HEK293 (cell line): ENCODE data around the gene RIMS3.

Source experiments
- CTCF ChIA-PET: fragments of 350-600 bp; formaldehyde crosslinking; extraction: SDS; loops from one replicate; lab custom pipeline; 2021; ENCODE audit warnings: antibody characterized with exemption; lab: Yijun Ruan, JAX
- POLR2A ChIA-PET: fragments of 300-600 bp; formaldehyde crosslinking; extraction: SDS; loops from one replicate; lab custom pipeline; 2020; ENCODE audit warnings: antibody characterized with exemption, inconsistent platforms; lab: Yijun Ruan, JAX
- H3K27ac ChIP-seq: fragments of 200-500 bp; sonication (Bioruptor generic); 2 replicates; pipeline ENCODE4 v1.5.1; 2014; ENCODE audit warnings: low read depth, low read length, control low read depth, inconsistent platforms; ENCODE audit errors: extremely low read depth
- H3K36me3 ChIP-seq, 2 experiments: fragments of 200-500 bp in 1 of 2; sonication (Bioruptor generic) in 1 of 2; 1 replicate in 1 of 2; 2 replicates in 1 of 2; pipeline ENCODE4 v1.5.1; 2014 to 2017; ENCODE audit warnings: inconsistent platforms in 2 of 2, low read length in 2 of 2; ENCODE audit not compliant: control insufficient read depth in 2 of 2, insufficient read depth in 1 of 2
- H3K4me1 ChIP-seq: fragments of 200-500 bp; sonication (Bioruptor generic); 2 replicates; pipeline ENCODE4 v1.5.1; 2014; ENCODE audit warnings: mild to moderate bottlenecking, low read length, inconsistent platforms; ENCODE audit not compliant: control insufficient read depth, insufficient read depth
- H3K4me3 ChIP-seq: 2 replicates; pipeline ENCODE4 v1.5.1; 2011; ENCODE audit warnings: low read depth, mild to moderate bottlenecking, control low read depth, low read length, moderate library complexity
- H3K9me3 ChIP-seq: fragments of 200-500 bp; sonication (Bioruptor generic); 2 replicates; pipeline ENCODE4 v1.5.1; 2014; ENCODE audit warnings: low read depth, low read length, inconsistent platforms; ENCODE audit not compliant: control insufficient read depth, insufficient read depth
- GLIS1 ChIP-seq: fragments of 450-650 bp; formaldehyde crosslinking; IDR thresholded peaks from 2 replicates; pipeline ENCODE4 v1.5.1; 2016; ENCODE audit warnings: missing biosample characterization, missing genetic modification characterization
- KLF9 ChIP-seq: fragments of 450-650 bp; formaldehyde crosslinking; IDR thresholded peaks from 2 replicates; pipeline ENCODE4 v1.5.1; 2016; ENCODE audit warnings: missing biosample characterization, missing genetic modification characterization, low read depth
- MZF1 ChIP-seq: fragments of 450-650 bp; formaldehyde crosslinking; IDR thresholded peaks from 2 replicates; pipeline ENCODE4 v1.5.1; 2017; ENCODE audit warnings: missing biosample characterization, missing genetic modification characterization, borderline replicate concordance
- SP7 ChIP-seq: fragments of 450-650 bp; formaldehyde crosslinking; IDR thresholded peaks from 2 replicates; pipeline ENCODE4 v1.5.1; 2016; ENCODE audit warnings: missing biosample characterization, missing genetic modification characterization
- ZBTB17 ChIP-seq: fragments of 450-650 bp; formaldehyde crosslinking; IDR thresholded peaks from 2 replicates; pipeline ENCODE4 v1.5.1; 2016; ENCODE audit warnings: missing biosample characterization, missing genetic modification characterization
- ZFP37 ChIP-seq: fragments of 450-650 bp; formaldehyde crosslinking; IDR thresholded peaks from 2 replicates; pipeline ENCODE4 v1.5.1; 2016; ENCODE audit warnings: missing biosample characterization, missing genetic modification characterization
- ZNF10 ChIP-seq: fragments of 450-650 bp; formaldehyde crosslinking; IDR thresholded peaks from 2 replicates; pipeline ENCODE4 v1.5.1; 2017; ENCODE audit warnings: missing biosample characterization, missing genetic modification characterization
- ZNF112 ChIP-seq: fragments of 450-650 bp; formaldehyde crosslinking; IDR thresholded peaks from 2 replicates; pipeline ENCODE4 v1.5.0; 2017; ENCODE audit warnings: missing biosample characterization, missing genetic modification characterization
- ZNF146 ChIP-seq: fragments of 450-650 bp; formaldehyde crosslinking; IDR thresholded peaks from 2 replicates; pipeline ENCODE4 v1.5.1; 2016; ENCODE audit warnings: missing biosample characterization, missing genetic modification characterization
- ZNF239 ChIP-seq: fragments of 450-650 bp; formaldehyde crosslinking; IDR thresholded peaks from 2 replicates; pipeline ENCODE4 v1.5.1; 2016; ENCODE audit warnings: missing biosample characterization, missing genetic modification characterization
- ZNF274 ChIP-seq, 2 experiments: fragments of 200-500 bp in 1 of 2; fragments of 450-650 bp in 1 of 2; sonication (Bioruptor generic) in 1 of 2; formaldehyde crosslinking in 1 of 2; IDR thresholded peaks; 2 replicates each; pipeline versions ENCODE4 v1.5.1 to v1.6.1; 2014 to 2016; ENCODE audit warnings: borderline replicate concordance in 1 of 2, inconsistent platforms in 1 of 2, low read length in 1 of 2, missing biosample characterization in 1 of 2, missing genetic modification characterization in 1 of 2
- ZNF292 ChIP-seq: fragments of 450-650 bp; formaldehyde crosslinking; IDR thresholded peaks from 2 replicates; pipeline ENCODE4 v1.5.1; 2016; ENCODE audit warnings: low read depth, missing biosample characterization, missing genetic modification characterization, borderline replicate concordance
- ZNF335 ChIP-seq: fragments of 450-650 bp; formaldehyde crosslinking; conservative IDR thresholded peaks from 2 replicates; pipeline ENCODE4 v1.5.1; 2016; ENCODE audit warnings: missing biosample characterization, missing genetic modification characterization
- ZNF48 ChIP-seq: fragments of 450-650 bp; formaldehyde crosslinking; IDR thresholded peaks from 2 replicates; pipeline ENCODE4 v1.5.1; 2016; ENCODE audit warnings: missing biosample characterization, missing genetic modification characterization
- ZNF561 ChIP-seq: fragments of 450-650 bp; IDR thresholded peaks from 2 replicates; pipeline ENCODE4 v1.5.1; 2018; ENCODE audit warnings: missing biosample characterization, missing genetic modification characterization, borderline replicate concordance
- ZNF596 ChIP-seq: fragments of 450-650 bp; IDR thresholded peaks from 2 replicates; pipeline ENCODE4 v1.5.0; 2018; ENCODE audit warnings: missing biosample characterization, mild to moderate bottlenecking, missing genetic modification characterization, moderate library complexity
- ZNF626 ChIP-seq: fragments of 450-650 bp; sonication (Bioruptor Pico); formaldehyde crosslinking; IDR thresholded peaks from 2 replicates; pipeline ENCODE4 v1.5.1; 2018; ENCODE audit warnings: missing biosample characterization, missing genetic modification characterization, inconsistent platforms
- ZSCAN16 ChIP-seq: fragments of 450-650 bp; formaldehyde crosslinking; IDR thresholded peaks from 2 replicates; pipeline ENCODE4 v1.5.1; 2016; ENCODE audit warnings: missing biosample characterization, missing genetic modification characterization
- ZXDB ChIP-seq: fragments of 450-650 bp; formaldehyde crosslinking; IDR thresholded peaks from 2 replicates; pipeline ENCODE4 v1.5.1; 2016; ENCODE audit warnings: missing biosample characterization, missing genetic modification characterization
- TF ChIP-seq, protein P1 (sequence below): fragments of 450-650 bp; formaldehyde crosslinking; IDR thresholded peaks from 2 replicates; pipeline ENCODE4 v1.5.1; 2017; ENCODE audit warnings: missing biosample characterization, missing genetic modification characterization
- TF ChIP-seq, protein P2 (sequence below): fragments of 450-650 bp; formaldehyde crosslinking; IDR thresholded peaks from 2 replicates; pipeline ENCODE4 v1.5.1; 2016; ENCODE audit warnings: missing biosample characterization, missing genetic modification characterization, borderline replicate concordance
- TF ChIP-seq, protein P3 (sequence below): fragments of 450-650 bp; formaldehyde crosslinking; IDR thresholded peaks from 2 replicates; pipeline ENCODE4; 2016; ENCODE audit warnings: missing biosample characterization, missing genetic modification characterization
- TF ChIP-seq, protein P4 (sequence below): fragments of 450-650 bp; formaldehyde crosslinking; IDR thresholded peaks from 2 replicates; pipeline ENCODE4 v1.5.1; 2016; ENCODE audit warnings: missing biosample characterization, missing genetic modification characterization
- TF ChIP-seq, protein P5 (sequence below): fragments of 450-650 bp; formaldehyde crosslinking; IDR thresholded peaks from 2 replicates; pipeline ENCODE4 v1.5.1; 2017; ENCODE audit warnings: missing biosample characterization, missing genetic modification characterization
- TF ChIP-seq, protein P6 (sequence below): fragments of 450-650 bp; formaldehyde crosslinking; IDR thresholded peaks from 2 replicates; pipeline ENCODE4 v1.5.1; 2017; ENCODE audit warnings: missing biosample characterization, missing genetic modification characterization

RIMS3 gene

DNA sequence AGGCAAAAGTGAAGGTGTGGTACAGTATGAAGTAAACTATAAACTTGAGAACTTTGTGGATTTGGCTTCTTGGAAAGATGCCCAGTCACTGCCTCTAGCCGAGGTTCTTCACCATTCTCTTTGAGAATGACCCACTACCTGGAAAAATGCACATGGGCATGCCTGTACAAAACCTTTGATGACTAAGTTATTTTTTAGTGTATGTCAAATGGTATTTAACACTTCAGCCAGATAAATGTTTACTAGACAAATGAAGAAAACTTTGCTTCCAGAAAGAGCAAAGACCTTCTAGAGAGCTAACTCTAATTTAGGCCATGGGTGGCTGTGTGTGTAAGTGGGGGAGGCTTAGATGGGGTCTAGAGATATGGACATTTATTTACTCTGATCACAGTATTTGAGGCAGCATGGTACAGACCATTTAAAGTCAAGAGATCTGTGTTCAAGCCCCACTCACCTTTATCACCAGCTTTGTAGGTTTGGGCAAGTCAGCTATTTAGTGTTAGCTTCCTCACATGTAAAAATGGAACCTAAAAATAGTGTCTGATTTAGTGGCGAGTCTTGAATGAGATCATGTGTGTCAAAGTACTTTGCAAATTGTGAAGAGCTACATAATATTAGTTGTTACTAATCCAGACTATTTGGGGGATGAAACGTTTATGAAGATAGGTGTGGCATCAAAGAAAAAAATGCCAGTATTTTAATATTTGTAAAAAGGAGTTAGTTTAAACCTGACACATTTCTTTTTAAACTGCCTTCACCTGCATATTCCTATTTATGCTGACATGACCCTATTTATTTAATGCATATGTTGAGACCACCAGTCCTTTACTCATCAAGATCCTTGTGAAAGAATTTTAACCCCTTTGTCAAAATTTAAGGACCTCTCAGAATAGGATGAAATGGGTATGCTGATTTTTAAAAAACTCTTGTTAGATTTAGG is 46.3 kb upstream of the RIMS3 start:
- POLR2A ChIA-PET: interaction anchor here (0.7 to 4.8 kb wide), 2 partner anchors 12 to 21 kb away, joined by 4 to 42 read pairs; partner anchors contain the start of gene NFYC
- Histone ChIP-seq H3K4me3 (no peak overlapping the region), H3K27ac (peak overlapping the region; percentile 27), H3K9me3 (no peaks in the 10 kb centered on the region), H3K36me3 (peaks cover 0 to 9% of the 10 kb centered on the region in 2 experiments; a peak in 2 of 3 replicates), H3K4me1 (peaks cover 12% of the 10 kb centered on the region)
- CTCF ChIA-PET: interaction anchor here (1.0 kb wide), 1 partner anchor 9 kb away, joined by 4 read pairs; no protein-coding TSS in a partner anchor
- TF ChIP-seq ZNF10 (tag by site-specific recombination) (0 out of 2 replicates have a peak, but pooled peaks have one; percentile 50), ZNF112 (tag by site-specific recombination) (no peak), KLF9 (tag by site-specific recombination) (no peak), SP7 (tag by site-specific recombination) (peak; percentile 81), ZNF561 (tag by site-specific recombination) (peak; percentile 75; the same call in 1 of the 2 replicates), ZNF335 (tag by site-specific recombination) (peak; percentile 79), ZNF596 (tag by site-specific recombination) (peak; percentile 32; the same call in 1 of the 2 replicates), ZSCAN16 (no peak), ZNF239 (tag by site-specific recombination) (no peak), ZNF48 (tag by site-specific recombination) (no peak), ZFP37 (tag by site-specific recombination) (peak; percentile 64; the same call in 1 of the 2 replicates), ZNF626 (tag by site-specific recombination) (no peak), GLIS1 (tag by site-specific recombination) (peak; percentile 56), ZXDB (tag by site-specific recombination) (peak; percentile 13; the same call in 1 of the 2 replicates), MZF1 (0 out of 2 replicates have a peak, but pooled peaks have one; percentile 15), ZNF274 (IDR thresholded peaks at IDR 0.05; ENCODE audit: low read length) (no peak), ZNF274 (tag by site-specific recombination; IDR thresholded peaks at IDR 0.05; ENCODE audit: borderline replicate concordance) (no peak), ZNF292 (tag by site-specific recombination) (no peak), ZNF146 (tag by site-specific recombination) (no peak), ZBTB17 (tag by site-specific recombination) (peak; percentile 33; the same call in 1 of the 2 replicates)
- TF ChIP-seq, protein P1, sequence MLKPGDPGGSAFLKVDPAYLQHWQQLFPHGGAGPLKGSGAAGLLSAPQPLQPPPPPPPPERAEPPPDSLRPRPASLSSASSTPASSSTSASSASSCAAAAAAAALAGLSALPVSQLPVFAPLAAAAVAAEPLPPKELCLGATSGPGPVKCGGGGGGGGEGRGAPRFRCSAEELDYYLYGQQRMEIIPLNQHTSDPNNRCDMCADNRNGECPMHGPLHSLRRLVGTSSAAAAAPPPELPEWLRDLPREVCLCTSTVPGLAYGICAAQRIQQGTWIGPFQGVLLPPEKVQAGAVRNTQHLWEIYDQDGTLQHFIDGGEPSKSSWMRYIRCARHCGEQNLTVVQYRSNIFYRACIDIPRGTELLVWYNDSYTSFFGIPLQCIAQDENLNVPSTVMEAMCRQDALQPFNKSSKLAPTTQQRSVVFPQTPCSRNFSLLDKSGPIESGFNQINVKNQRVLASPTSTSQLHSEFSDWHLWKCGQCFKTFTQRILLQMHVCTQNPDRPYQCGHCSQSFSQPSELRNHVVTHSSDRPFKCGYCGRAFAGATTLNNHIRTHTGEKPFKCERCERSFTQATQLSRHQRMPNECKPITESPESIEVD (tag by site-specific recombination): peak; percentile 87
- TF ChIP-seq, protein P2, sequence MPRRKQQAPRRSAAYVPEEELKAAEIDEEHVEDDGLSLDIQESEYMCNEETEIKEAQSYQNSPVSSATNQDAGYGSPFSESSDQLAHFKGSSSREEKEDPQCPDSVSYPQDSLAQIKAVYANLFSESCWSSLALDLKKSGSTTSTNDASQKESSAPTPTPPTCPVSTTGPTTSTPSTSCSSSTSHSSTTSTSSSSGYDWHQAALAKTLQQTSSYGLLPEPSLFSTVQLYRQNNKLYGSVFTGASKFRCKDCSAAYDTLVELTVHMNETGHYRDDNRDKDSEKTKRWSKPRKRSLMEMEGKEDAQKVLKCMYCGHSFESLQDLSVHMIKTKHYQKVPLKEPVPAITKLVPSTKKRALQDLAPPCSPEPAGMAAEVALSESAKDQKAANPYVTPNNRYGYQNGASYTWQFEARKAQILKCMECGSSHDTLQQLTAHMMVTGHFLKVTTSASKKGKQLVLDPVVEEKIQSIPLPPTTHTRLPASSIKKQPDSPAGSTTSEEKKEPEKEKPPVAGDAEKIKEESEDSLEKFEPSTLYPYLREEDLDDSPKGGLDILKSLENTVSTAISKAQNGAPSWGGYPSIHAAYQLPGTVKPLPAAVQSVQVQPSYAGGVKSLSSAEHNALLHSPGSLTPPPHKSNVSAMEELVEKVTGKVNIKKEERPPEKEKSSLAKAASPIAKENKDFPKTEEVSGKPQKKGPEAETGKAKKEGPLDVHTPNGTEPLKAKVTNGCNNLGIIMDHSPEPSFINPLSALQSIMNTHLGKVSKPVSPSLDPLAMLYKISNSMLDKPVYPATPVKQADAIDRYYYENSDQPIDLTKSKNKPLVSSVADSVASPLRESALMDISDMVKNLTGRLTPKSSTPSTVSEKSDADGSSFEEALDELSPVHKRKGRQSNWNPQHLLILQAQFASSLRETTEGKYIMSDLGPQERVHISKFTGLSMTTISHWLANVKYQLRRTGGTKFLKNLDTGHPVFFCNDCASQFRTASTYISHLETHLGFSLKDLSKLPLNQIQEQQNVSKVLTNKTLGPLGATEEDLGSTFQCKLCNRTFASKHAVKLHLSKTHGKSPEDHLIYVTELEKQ (tag by site-specific recombination): no peak
- TF ChIP-seq, protein P3, sequence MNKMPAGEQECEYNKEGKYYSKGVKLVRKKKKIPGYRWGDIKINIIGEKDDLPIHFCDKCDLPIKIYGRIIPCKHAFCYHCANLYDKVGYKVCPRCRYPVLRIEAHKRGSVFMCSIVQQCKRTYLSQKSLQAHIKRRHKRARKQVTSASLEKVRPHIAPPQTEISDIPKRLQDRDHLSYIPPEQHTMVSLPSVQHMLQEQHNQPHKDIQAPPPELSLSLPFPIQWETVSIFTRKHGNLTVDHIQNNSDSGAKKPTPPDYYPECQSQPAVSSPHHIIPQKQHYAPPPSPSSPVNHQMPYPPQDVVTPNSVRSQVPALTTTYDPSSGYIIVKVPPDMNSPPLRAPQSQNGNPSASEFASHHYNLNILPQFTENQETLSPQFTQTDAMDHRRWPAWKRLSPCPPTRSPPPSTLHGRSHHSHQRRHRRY (tag by site-specific recombination): no peak
- TF ChIP-seq, protein P4, sequence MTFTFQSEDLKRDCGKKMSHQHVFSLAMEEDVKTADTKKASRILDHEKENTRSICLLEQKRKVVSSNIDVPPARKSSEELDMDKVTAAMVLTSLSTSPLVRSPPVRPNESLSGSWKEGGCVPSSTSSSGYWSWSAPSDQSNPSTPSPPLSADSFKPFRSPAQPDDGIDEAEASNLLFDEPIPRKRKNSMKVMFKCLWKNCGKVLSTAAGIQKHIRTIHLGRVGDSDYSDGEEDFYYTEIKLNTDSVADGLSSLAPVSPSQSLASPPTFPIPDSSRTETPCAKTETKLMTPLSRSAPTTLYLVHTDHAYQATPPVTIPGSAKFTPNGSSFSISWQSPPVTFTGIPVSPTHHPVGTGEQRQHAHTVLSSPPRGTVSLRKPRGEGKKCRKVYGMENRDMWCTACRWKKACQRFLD (tag by site-specific recombination): no peak
- TF ChIP-seq, protein P5, sequence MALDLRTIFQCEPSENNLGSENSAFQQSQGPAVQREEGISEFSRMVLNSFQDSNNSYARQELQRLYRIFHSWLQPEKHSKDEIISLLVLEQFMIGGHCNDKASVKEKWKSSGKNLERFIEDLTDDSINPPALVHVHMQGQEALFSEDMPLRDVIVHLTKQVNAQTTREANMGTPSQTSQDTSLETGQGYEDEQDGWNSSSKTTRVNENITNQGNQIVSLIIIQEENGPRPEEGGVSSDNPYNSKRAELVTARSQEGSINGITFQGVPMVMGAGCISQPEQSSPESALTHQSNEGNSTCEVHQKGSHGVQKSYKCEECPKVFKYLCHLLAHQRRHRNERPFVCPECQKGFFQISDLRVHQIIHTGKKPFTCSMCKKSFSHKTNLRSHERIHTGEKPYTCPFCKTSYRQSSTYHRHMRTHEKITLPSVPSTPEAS (tag by site-specific recombination): no peak
- TF ChIP-seq, protein P6, sequence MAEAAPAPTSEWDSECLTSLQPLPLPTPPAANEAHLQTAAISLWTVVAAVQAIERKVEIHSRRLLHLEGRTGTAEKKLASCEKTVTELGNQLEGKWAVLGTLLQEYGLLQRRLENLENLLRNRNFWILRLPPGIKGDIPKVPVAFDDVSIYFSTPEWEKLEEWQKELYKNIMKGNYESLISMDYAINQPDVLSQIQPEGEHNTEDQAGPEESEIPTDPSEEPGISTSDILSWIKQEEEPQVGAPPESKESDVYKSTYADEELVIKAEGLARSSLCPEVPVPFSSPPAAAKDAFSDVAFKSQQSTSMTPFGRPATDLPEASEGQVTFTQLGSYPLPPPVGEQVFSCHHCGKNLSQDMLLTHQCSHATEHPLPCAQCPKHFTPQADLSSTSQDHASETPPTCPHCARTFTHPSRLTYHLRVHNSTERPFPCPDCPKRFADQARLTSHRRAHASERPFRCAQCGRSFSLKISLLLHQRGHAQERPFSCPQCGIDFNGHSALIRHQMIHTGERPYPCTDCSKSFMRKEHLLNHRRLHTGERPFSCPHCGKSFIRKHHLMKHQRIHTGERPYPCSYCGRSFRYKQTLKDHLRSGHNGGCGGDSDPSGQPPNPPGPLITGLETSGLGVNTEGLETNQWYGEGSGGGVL (tag by site-specific recombination): peak; percentile 35; the same call in 1 of the 2 replicates
